ENCODE results near the gene SPAG5.
A peak's percentile ranks its signal among the peaks of the same experiment; 100 is the strongest.

SPAG5 gene

GRCh38 chr17:28567604-28568003 is 31.2 kb downstream of the SPAG5 start:
- peaks cover 28% of the 10 kb centered on the region for H3K36me3 Mint-ChIP-seq (ENCODE audit: low read depth)
- H3K27me3 Mint-ChIP-seq (ENCODE audit: low read depth) = no peaks in the 10 kb centered on the region
- H3K4me3 Mint-ChIP-seq = no peak overlapping the region
- TF ChIP-seq, protein P1, sequence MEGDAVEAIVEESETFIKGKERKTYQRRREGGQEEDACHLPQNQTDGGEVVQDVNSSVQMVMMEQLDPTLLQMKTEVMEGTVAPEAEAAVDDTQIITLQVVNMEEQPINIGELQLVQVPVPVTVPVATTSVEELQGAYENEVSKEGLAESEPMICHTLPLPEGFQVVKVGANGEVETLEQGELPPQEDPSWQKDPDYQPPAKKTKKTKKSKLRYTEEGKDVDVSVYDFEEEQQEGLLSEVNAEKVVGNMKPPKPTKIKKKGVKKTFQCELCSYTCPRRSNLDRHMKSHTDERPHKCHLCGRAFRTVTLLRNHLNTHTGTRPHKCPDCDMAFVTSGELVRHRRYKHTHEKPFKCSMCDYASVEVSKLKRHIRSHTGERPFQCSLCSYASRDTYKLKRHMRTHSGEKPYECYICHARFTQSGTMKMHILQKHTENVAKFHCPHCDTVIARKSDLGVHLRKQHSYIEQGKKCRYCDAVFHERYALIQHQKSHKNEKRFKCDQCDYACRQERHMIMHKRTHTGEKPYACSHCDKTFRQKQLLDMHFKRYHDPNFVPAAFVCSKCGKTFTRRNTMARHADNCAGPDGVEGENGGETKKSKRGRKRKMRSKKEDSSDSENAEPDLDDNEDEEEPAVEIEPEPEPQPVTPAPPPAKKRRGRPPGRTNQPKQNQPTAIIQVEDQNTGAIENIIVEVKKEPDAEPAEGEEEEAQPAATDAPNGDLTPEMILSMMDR (IDR thresholded peaks at IDR 0.05; ENCODE audit: unreplicated experiment in 3 of 3) = no peak
- H3K4me1 Mint-ChIP-seq = peaks cover 29% of the 10 kb centered on the region
- H3K9me3 Mint-ChIP-seq = no peaks in the 10 kb centered on the region
- H3K27ac Mint-ChIP-seq = no peak overlapping the region

DNA sequence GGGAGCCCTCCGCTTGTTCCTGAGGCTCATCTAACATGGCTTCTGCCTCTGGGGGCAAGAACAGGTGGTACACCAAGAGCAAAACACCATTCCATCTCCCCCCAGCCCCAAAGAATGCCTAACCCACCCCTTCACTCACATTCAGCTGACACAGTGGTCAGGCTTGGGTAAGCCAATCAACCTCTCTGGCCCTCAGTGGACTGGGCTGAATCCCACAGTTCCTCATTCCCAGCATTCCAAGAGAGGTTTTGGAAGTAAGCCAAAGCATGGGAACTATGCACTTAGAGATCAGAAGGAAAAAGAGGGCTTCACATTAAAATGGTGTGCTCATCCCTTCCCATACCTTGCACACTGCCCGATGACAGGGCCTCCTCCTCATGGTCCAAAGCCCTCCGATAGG is 35.4 kb downstream of the SPAG5 start:
- Mint-ChIP-seq H3K4me1 (peaks cover 7% of the 10 kb centered on the region), H3K4me3 (no peak overlapping the region), H3K27me3 (ENCODE audit: low read depth) (no peaks in the 10 kb centered on the region), H3K36me3 (ENCODE audit: low read depth) (peaks cover 42% of the 10 kb centered on the region), H3K9me3 (no peaks in the 10 kb centered on the region), H3K27ac (peak overlapping the region in 2 of 3 experiments; percentile 63 to 67)
- TF ChIP-seq, protein P1 (IDR thresholded peaks at IDR 0.05; ENCODE audit: unreplicated experiment in 3 of 3) = no peak

GRCh38 chr17:28555022-28555421 is 43.8 kb downstream of the SPAG5 start:
- Mint-ChIP-seq H3K36me3 (ENCODE audit: low read depth) (peaks cover 46% of the 10 kb centered on the region), H3K27ac (no peak overlapping the region), H3K4me3 (peak overlapping the region in 1 of 3 experiments; percentile 57), H3K9me3 (no peaks in the 10 kb centered on the region), H3K4me1 (peaks cover 23% of the 10 kb centered on the region), H3K27me3 (ENCODE audit: low read depth) (no peaks in the 10 kb centered on the region)
- TF ChIP-seq, protein P1 (IDR thresholded peaks at IDR 0.05; ENCODE audit: unreplicated experiment in 3 of 3) = no peak

- Mint-ChIP-seq H3K4me3 (peak overlapping the region in 2 of 3 experiments; percentile 17 to 57), H3K27me3 (ENCODE audit: low read depth) (no peaks in the 10 kb centered on the region), H3K27ac (no peak overlapping the region), H3K4me1 (peaks cover 24% of the 10 kb centered on the region), H3K36me3 (ENCODE audit: low read depth) (peaks cover 42% of the 10 kb centered on the region), H3K9me3 (no peaks in the 10 kb centered on the region)
- TF ChIP-seq, protein P1 (IDR thresholded peaks at IDR 0.05; ENCODE audit: unreplicated experiment in 3 of 3) = no peak
These were observed 44.3 kb downstream of the SPAG5 start for GRCh38 chr17:28554565-28554964.

GRCh38 chr17:28553000-28553505 is 45.8 kb downstream of the SPAG5 start:
- Mint-ChIP-seq H3K27ac (peak overlapping the region; percentile 87 to 96 (median 88)), H3K4me1 (peaks cover 31% of the 10 kb centered on the region), H3K4me3 (peak overlapping the region; percentile 89 to 99 (median 94)), H3K27me3 (ENCODE audit: low read depth) (no peaks in the 10 kb centered on the region), H3K36me3 (ENCODE audit: low read depth) (peaks cover 35% of the 10 kb centered on the region), H3K9me3 (no peaks in the 10 kb centered on the region)
- TF ChIP-seq, protein P1 (IDR thresholded peaks at IDR 0.05; ENCODE audit: unreplicated experiment in 3 of 3) = no peak

Data from nephron (organoid).